GM23338 (cell line): ENCODE data around the gene HPD. TPM values are rescaled to one million over a fixed set of nuclear protein-coding genes. Genes with fewer than 3 reads are reported as not detected.

ENCODE experiments used
- ATAC-seq: fragments of 200-7000 bp; cut with Tn5 transposase; 3 replicates; pipeline ENCODE4 v1.9.1; 2020
- DNase-seq: peaks from one replicate; pipeline ENCODE4 v3.0.0-alpha.2; 2015; ENCODE audit warnings: low spot score
- H2AFZ ChIP-seq: fragments of 200-600 bp; sonication (generic); 2 replicates; pipeline ENCODE4 v1.8.0; 2016; ENCODE audit warnings: antibody characterized with exemption, mild to moderate bottlenecking, moderate library complexity
- H3F3A ChIP-seq: fragments of 200-600 bp; sonication (generic); replicated peaks from 2 replicates; pipeline ENCODE4 v1.8.0; 2017; ENCODE audit warnings: antibody characterized with exemption, mixed run types, low read depth
- H3K27ac ChIP-seq: fragments of 200-600 bp; sonication (generic); 2 replicates; pipeline ENCODE4 v1.6.1; 2016; ENCODE audit warnings: low read depth
- H3K27me3 ChIP-seq: fragments of 200-600 bp; sonication (generic); 2 replicates; pipeline ENCODE4 v1.8.0; 2016; ENCODE audit warnings: mild to moderate bottlenecking, mixed run types, moderate library complexity; ENCODE audit not compliant: insufficient read depth
- H3K36me3 ChIP-seq: fragments of 200-600 bp; sonication (generic); 2 replicates; pipeline ENCODE4 v1.8.0; 2016; ENCODE audit warnings: mild to moderate bottlenecking; ENCODE audit not compliant: insufficient read depth
- H3K4me1 ChIP-seq: fragments of 200-600 bp; sonication (generic); 2 replicates; pipeline ENCODE4 v1.8.0; 2016; ENCODE audit warnings: mild to moderate bottlenecking, moderate library complexity; ENCODE audit not compliant: insufficient read depth
- H3K4me2 ChIP-seq: fragments of 200-600 bp; sonication (generic); 2 replicates; pipeline ENCODE4 v1.7.1; 2017; ENCODE audit warnings: mixed run types
- H3K4me3 ChIP-seq: fragments of 200-600 bp; sonication (generic); 2 replicates; pipeline ENCODE4 v1.6.1; 2016; ENCODE audit warnings: mixed run types
- H3K79me2 ChIP-seq: fragments of 200-600 bp; sonication (generic); replicated peaks from 2 replicates; pipeline ENCODE4 v1.8.0; 2017; ENCODE audit warnings: mild to moderate bottlenecking; ENCODE audit not compliant: insufficient read depth
- H3K9me2 ChIP-seq: fragments of 200-600 bp; sonication (generic); 2 replicates; pipeline ENCODE4 v1.8.0; 2017; ENCODE audit not compliant: insufficient read depth
- H4K20me1 ChIP-seq: fragments of 200-600 bp; sonication (generic); replicated peaks from 2 replicates; pipeline ENCODE4 v1.8.0; 2017; ENCODE audit warnings: mild to moderate bottlenecking; ENCODE audit not compliant: insufficient read depth
- H3K27ac Mint-ChIP-seq: 2 replicates; pipeline ENCODE4 v1.8.0; 2020; ENCODE audit warnings: inconsistent platforms, mild to moderate bottlenecking, moderate library complexity, mixed read lengths
- H3K27me3 Mint-ChIP-seq: 3 replicates; pipeline ENCODE4 v1.8.0; 2022; ENCODE audit warnings: low read depth, mild to moderate bottlenecking, moderate library complexity, mixed read lengths, inconsistent platforms; ENCODE audit not compliant: insufficient read depth, poor library complexity
- H3K36me3 Mint-ChIP-seq: 3 replicates; pipeline ENCODE4 v1.8.0; 2021; ENCODE audit warnings: low read depth, mild to moderate bottlenecking, inconsistent platforms, moderate library complexity, mixed read lengths
- H3K4me1 Mint-ChIP-seq: 3 replicates; pipeline ENCODE4 v1.8.0; 2020; ENCODE audit warnings: mild to moderate bottlenecking, inconsistent platforms, mixed read lengths
- H3K4me3 Mint-ChIP-seq: 3 replicates; pipeline ENCODE4 v1.8.0; 2021; ENCODE audit warnings: moderate library complexity, mild to moderate bottlenecking, inconsistent platforms, mixed read lengths
- H3K9me3 Mint-ChIP-seq: 3 replicates; pipeline ENCODE4 v1.8.0; 2020; ENCODE audit warnings: moderate library complexity, mild to moderate bottlenecking, inconsistent platforms, mixed read lengths
- CREB1 ChIP-seq: fragments of 250-450 bp; sonication (Bioruptor Pico); IDR thresholded peaks from 2 replicates; pipeline ENCODE4 v1.5.0; 2020; ENCODE audit warnings: low read depth, mild to moderate bottlenecking, moderate library complexity
- JUNB ChIP-seq: IDR thresholded peaks from one replicate; pipeline ENCODE4 v1.6.1; 2016; ENCODE audit warnings: antibody characterized with exemption; ENCODE audit not compliant: unreplicated experiment
- POLR2AphosphoS5 ChIP-seq: IDR thresholded peaks from 2 replicates; pipeline ENCODE4 v1.6.1; 2016; ENCODE audit warnings: antibody characterized with exemption, low read depth
- STAT1 ChIP-seq: IDR thresholded peaks from one replicate; pipeline ENCODE4 v1.6.1; 2016; ENCODE audit warnings: antibody characterized with exemption; ENCODE audit not compliant: unreplicated experiment
- ZNF114 ChIP-seq: fragments of 250-450 bp; sonication (Bioruptor Pico); IDR thresholded peaks from 2 replicates; pipeline ENCODE4 v1.5.0; 2020; ENCODE audit warnings: mild to moderate bottlenecking, moderate library complexity
- ZNF331 ChIP-seq: fragments of 250-450 bp; sonication (Bioruptor Pico); IDR thresholded peaks from 2 replicates; pipeline ENCODE4 v1.5.0; 2020; ENCODE audit warnings: low read depth, mild to moderate bottlenecking, moderate library complexity
- ZNF462 ChIP-seq: fragments of 250-450 bp; sonication (Bioruptor Pico); IDR thresholded peaks from 2 replicates; pipeline ENCODE4 v1.5.0; 2020; ENCODE audit warnings: mild to moderate bottlenecking, moderate library complexity
- polyA plus RNA-seq: library from polyadenylated mRNA; unstranded; fragments of >200 nt; fragmentation: Nextera tagmentation; extraction: Ambion mirVana; gene quantifications from 2 replicates; pipeline ENCODE4 v1.2.1, GENCODE V29; 2016
- total RNA-seq: library from RNA; depleted of rRNA; stranded (reverse); fragments of >200 nt; shearing (Covaris generic); gene quantifications from 2 replicates; pipeline ENCODE4 v1.2.3, GENCODE V29; 2014
- TF ChIP-seq, protein P1 (sequence below), 2 experiments: fragments of 200-600 bp in 1 of 2; sonication (generic) in 1 of 2; conservative IDR thresholded peaks; 2 replicates each; pipeline versions ENCODE4 v1.5.1 to v1.6.1; 2016 to 2017; ENCODE audit warnings: antibody characterized with exemption in 2 of 2, low read depth in 2 of 2, mild to moderate bottlenecking in 2 of 2, moderate library complexity in 1 of 2

Gene HPD
- total and polyA plus RNA-seq, 2 experiments from 2014 or later, result not detected

DNA sequence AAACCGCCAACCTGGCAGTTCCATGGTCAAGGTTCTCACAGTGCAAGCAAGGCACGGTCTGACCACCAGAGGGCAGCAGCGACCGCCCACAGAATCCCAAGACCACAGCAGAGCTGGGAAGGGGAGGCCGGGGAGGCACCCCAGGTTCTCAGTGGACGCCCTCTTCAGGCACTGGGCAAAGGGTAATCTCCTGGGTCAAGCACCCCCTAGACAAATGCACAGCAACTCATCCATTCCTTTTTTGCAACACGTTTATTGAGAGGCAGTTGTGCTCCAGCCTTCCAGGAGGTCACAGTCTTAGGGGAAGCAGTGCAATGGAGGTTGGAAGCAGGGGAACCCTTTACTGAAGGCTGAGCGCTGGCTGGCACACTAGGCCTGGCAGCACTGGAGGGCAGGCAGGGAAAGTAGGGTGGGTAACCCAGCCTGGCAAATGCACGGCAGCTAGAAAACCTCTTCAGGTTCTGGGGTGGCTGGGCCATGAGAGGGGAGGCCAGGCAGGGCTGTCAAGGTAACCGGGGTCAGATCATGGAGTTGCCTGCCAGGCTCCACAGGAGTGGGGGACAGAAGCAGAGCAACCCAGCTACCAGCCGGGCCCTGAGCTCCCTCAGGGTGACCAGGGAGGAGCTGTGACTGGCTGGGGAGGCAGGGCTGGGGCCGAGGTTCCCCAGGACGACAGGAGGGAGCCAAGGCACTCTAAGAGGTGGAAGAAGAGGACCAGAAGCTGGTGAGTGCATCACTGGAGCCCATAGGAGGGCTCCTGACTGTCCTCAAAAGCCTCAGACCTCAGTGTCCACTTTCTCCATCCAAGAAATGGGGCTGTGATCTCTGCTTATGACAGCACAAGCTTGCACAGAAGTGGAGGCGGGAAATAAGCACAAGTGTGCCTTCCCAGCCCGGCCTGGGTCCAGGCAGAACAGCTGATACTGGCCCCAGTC lies 63.4 kb downstream of the HPD start:
- H3K9me2 ChIP-seq, result no peaks in the 10 kb centered on the region
- peaks cover 27% of the 10 kb centered on the region for H3K79me2 ChIP-seq
- ATAC-seq (peak; percentile 26), DNase-seq (peak; percentile 87)
- Mint-ChIP-seq H3K9me3 (no peaks in the 10 kb centered on the region; the same call in 2 of the 3 replicates), H3K4me3 (peak overlapping the region; percentile 75; the same call in 2 of the 3 replicates), H3K4me1 (peaks cover 45% of the 10 kb centered on the region), H3K36me3 (peaks cover 29% of the 10 kb centered on the region), H3K27ac (peak overlapping the region; percentile 90; the same call in 1 of the 2 replicates), H3K27me3 (peaks cover 28% of the 10 kb centered on the region)
- no peak overlapping the region for H2AFZ ChIP-seq
- H3K4me2 ChIP-seq, result peak overlapping the region; percentile 89
- H3F3A ChIP-seq, result peaks cover 42% of the 10 kb centered on the region
- peaks cover 42% of the 10 kb centered on the region for H3K4me1 ChIP-seq
- H3K27ac ChIP-seq, result peak overlapping the region; percentile 74; the same call in 1 of the 2 replicates
- no peaks in the 10 kb centered on the region for H3K36me3 ChIP-seq
- no peaks in the 10 kb centered on the region for H3K27me3 ChIP-seq
- H4K20me1 ChIP-seq, result peaks cover 9% of the 10 kb centered on the region; the same call in 1 of the 2 replicates
- H3K4me3 ChIP-seq, result peak overlapping the region; percentile 83
- no peak for TF ChIP-seq ZNF331
- no peak for TF ChIP-seq STAT1
- TF ChIP-seq ZNF462, result no peak
- TF ChIP-seq POLR2AphosphoS5, result peak; percentile 71; the same call in 1 of the 2 replicates
- TF ChIP-seq JUNB, result no peak
- TF ChIP-seq ZNF114 (CRISPR knock-in tag), result no peak
- TF ChIP-seq CREB1 (CRISPR knock-in tag), result no peak
- TF ChIP-seq, protein P1, sequence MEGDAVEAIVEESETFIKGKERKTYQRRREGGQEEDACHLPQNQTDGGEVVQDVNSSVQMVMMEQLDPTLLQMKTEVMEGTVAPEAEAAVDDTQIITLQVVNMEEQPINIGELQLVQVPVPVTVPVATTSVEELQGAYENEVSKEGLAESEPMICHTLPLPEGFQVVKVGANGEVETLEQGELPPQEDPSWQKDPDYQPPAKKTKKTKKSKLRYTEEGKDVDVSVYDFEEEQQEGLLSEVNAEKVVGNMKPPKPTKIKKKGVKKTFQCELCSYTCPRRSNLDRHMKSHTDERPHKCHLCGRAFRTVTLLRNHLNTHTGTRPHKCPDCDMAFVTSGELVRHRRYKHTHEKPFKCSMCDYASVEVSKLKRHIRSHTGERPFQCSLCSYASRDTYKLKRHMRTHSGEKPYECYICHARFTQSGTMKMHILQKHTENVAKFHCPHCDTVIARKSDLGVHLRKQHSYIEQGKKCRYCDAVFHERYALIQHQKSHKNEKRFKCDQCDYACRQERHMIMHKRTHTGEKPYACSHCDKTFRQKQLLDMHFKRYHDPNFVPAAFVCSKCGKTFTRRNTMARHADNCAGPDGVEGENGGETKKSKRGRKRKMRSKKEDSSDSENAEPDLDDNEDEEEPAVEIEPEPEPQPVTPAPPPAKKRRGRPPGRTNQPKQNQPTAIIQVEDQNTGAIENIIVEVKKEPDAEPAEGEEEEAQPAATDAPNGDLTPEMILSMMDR (conservative IDR thresholded peaks at IDR 0.05; ENCODE audit: low read depth in 2 of 2), result peak; percentile 94 to 99
